Neural crest cell (in vitro differentiated cells): ENCODE measurements around the gene YES1. TPM values are rescaled to one million over a fixed set of nuclear protein-coding genes. Genes with fewer than 3 reads are reported as not detected.

Experiments used
- DNase-seq: peaks from one replicate; pipeline ENCODE4 v3.0.0; 2021; ENCODE audit warnings: low read depth, mixed read lengths, low spot score
- H3K27ac Mint-ChIP-seq: one replicate; pipeline ENCODE4 v1.8.0; 2021; ENCODE audit warnings: mild to moderate bottlenecking, mixed read lengths; ENCODE audit not compliant: unreplicated experiment
- H3K27me3 Mint-ChIP-seq: 2 replicates; pipeline ENCODE4 v1.8.0; 2021; ENCODE audit warnings: low read depth, mild to moderate bottlenecking, mixed read lengths
- H3K36me3 Mint-ChIP-seq: 2 replicates; pipeline ENCODE4 v1.8.0; 2021; ENCODE audit warnings: low read depth, mild to moderate bottlenecking, mixed read lengths
- H3K4me1 Mint-ChIP-seq: 2 replicates; pipeline ENCODE4 v1.8.0; 2021; ENCODE audit warnings: mixed read lengths
- H3K4me3 Mint-ChIP-seq: one replicate; pipeline ENCODE4 v1.8.0; 2021; ENCODE audit warnings: mild to moderate bottlenecking, mixed read lengths
- H3K9me3 Mint-ChIP-seq: 2 replicates; pipeline ENCODE4 v1.8.0; 2021; ENCODE audit warnings: mixed read lengths
- CTCF ChIP-seq: fragments of 200-600 bp; sonication (generic); conservative IDR thresholded peaks from 2 replicates; pipeline ENCODE4 v1.5.0; 2021; ENCODE audit warnings: antibody characterized with exemption, mild to moderate bottlenecking
- total RNA-seq: library from RNA; stranded (reverse); gene quantifications from 2 replicates; pipeline ENCODE4 v1.2.1, GENCODE V29; 2021

YES1 gene
- total RNA-seq, 1 donor from 2014 or later, result 54.7 TPM

DNA sequence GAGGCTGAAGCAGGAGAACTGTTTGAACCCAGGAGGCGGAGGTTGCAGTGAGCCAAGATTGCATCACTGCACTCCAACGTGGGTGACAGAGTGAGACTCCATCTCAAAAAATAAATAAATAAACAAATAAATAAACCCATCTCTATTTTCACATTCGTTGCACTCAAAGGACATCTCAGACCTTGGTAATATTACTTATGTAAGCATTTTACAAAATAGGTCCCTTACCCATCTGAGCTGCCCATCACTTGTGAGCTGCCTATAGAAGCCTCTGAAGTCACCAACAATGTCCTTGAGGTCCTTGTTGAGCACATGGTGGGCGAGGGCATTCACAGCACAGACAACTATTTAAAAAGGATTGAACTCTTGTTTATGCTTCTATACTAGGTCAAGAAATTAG lies 115.0 kb downstream of the YES1 start:
- Mint-ChIP-seq H3K4me3 (no peak overlapping the region), H3K9me3 (no peaks in the 10 kb centered on the region), H3K27me3 (no peaks in the 10 kb centered on the region), H3K4me1 (no peaks in the 10 kb centered on the region), H3K27ac (no peak overlapping the region), H3K36me3 (peaks cover 3% of the 10 kb centered on the region)
- no peak for DNase-seq
- no peak for TF ChIP-seq CTCF

- Mint-ChIP-seq H3K4me3 (no peak overlapping the region), H3K36me3 (peaks cover 3% of the 10 kb centered on the region), H3K4me1 (no peaks in the 10 kb centered on the region), H3K27ac (no peak overlapping the region), H3K27me3 (no peaks in the 10 kb centered on the region), H3K9me3 (no peaks in the 10 kb centered on the region)
- DNase-seq, result no peak
- TF ChIP-seq CTCF, result no peak
Observed at GRCh38 chr18:693466-694187, 118.4 kb downstream of the YES1 start.

- Mint-ChIP-seq H3K4me1 (no peaks in the 10 kb centered on the region), H3K4me3 (no peak overlapping the region), H3K27ac (no peak overlapping the region), H3K9me3 (no peaks in the 10 kb centered on the region), H3K36me3 (peaks cover 3% of the 10 kb centered on the region), H3K27me3 (no peaks in the 10 kb centered on the region)
- DNase-seq, result no peak
- TF ChIP-seq CTCF, result no peak
Observed at GRCh38 chr18:692824-693223, 119.2 kb downstream of the YES1 start.

- peaks cover 11% of the 10 kb centered on the region for H3K36me3 Mint-ChIP-seq
Observed at GRCh38 chr18:688323-688722, 123.7 kb downstream of the YES1 start.

DNA sequence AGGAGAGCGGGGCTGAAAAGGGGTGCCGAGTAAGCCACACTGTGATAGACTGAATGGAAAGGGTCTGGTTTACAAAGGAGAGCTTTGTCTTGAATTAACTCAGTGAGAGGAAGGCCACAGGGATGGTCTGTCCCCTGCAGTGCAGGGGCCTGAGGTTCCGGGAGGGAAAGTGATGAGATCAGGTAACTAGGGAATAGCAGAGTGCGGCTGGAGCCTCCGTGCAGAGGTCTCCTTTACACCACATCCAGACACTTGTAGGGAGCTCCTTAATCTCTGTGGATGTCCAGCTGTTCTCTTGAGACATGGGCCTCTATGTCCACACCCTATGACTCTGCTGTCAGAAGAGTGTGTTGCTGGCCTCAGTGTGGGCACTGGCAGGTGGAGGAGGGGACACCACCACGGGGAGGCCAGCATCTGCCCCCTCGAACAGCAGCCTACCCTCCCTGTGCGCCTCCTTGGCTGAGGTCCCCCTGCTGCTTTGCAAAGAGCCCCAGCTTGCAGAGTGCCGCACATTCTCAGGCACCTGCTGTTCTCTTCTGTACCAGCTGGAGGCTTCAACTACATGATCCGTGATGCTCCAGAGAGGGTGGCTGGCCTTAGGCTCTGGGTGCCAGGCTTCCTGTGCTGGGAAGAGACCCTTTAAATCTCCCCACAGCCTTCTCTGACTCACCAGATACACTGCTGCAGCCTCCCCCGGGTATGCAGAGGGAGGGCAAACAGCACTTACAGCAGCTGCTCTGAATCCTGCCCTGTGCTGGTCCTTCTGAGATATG lies 125.5 kb downstream of the YES1 start:
- Mint-ChIP-seq H3K27ac (no peak overlapping the region), H3K36me3 (peaks cover 16% of the 10 kb centered on the region), H3K4me3 (peak overlapping the region; percentile 23), H3K27me3 (no peaks in the 10 kb centered on the region), H3K4me1 (peaks cover 22% of the 10 kb centered on the region), H3K9me3 (no peaks in the 10 kb centered on the region)
- no peak for TF ChIP-seq CTCF
- DNase-seq, result peak; percentile 13

More at GRCh38 chr18:688323-688722, 123.7 kb downstream of the YES1 start:
- Mint-ChIP-seq H3K27me3 (no peaks in the 10 kb centered on the region), H3K4me3 (no peak overlapping the region), H3K27ac (no peak overlapping the region), H3K9me3 (no peaks in the 10 kb centered on the region), H3K4me1 (peaks cover 22% of the 10 kb centered on the region)
- DNase-seq, result no peak
- no peak for TF ChIP-seq CTCF
